Bronchial epithelial cell (primary cell): Measurements from ENCODE around the gene HSD11B1. TPM values are rescaled to one million over a fixed set of nuclear protein-coding genes. Genes with fewer than 3 reads are reported as not detected.

Source experiments
- DNase-seq: peaks from one replicate; pipeline ENCODE4 v3.0.0-alpha.2; 2010; ENCODE audit warnings: low read depth
- FAIRE-seq: peaks from 2 replicates; lab custom pipeline; 2011; peaks lifted over from hg19 to GRCh38; lab: Jason Lieb, UNC
- H3K27me3 ChIP-seq: 2 replicates; pipeline ENCODE4 v1.5.1; 2011; ENCODE audit warnings: low read length; ENCODE audit not compliant: control insufficient read depth, insufficient read depth
- H3K36me3 ChIP-seq: 2 replicates; pipeline ENCODE4 v1.5.1; 2011; ENCODE audit warnings: low read length; ENCODE audit not compliant: control insufficient read depth, insufficient read depth
- H3K4me3 ChIP-seq: 2 replicates; pipeline ENCODE4 v1.5.1; 2011; ENCODE audit warnings: mild to moderate bottlenecking, low read depth, low read length, control low read depth
- CTCF ChIP-seq: IDR thresholded peaks from 2 replicates; pipeline ENCODE4 v1.5.1; 2011; ENCODE audit warnings: mild to moderate bottlenecking, moderate library complexity, low read length, control low read depth, inconsistent platforms; ENCODE audit not compliant: insufficient read depth, severe bottlenecking
- total RNA-seq: library from RNA; depleted of rRNA; stranded (reverse); fragments of >200 nt; gene quantifications from 2 replicates; pipeline ENCODE4 v1.2.1, GENCODE V29; 2014

Gene HSD11B1
- total RNA-seq, 1 donor from 2014 or later: 10.5 TPM

GRCh38 chr1:209741193-209741592 is 36.5 kb downstream of the HSD11B1 start:
- Histone ChIP-seq H3K4me3 (no peak overlapping the region), H3K36me3 (no peaks in the 10 kb centered on the region), H3K27me3 (no peaks in the 10 kb centered on the region)
- no peak for FAIRE-seq
- no peak for DNase-seq
- TF ChIP-seq CTCF: no peak

- TF ChIP-seq CTCF: no peak
- DNase-seq (no peak), FAIRE-seq (peak; percentile 62)
- Histone ChIP-seq H3K27me3 (no peaks in the 10 kb centered on the region), H3K4me3 (no peak overlapping the region), H3K36me3 (no peaks in the 10 kb centered on the region)
These were observed 37.2 kb downstream of the HSD11B1 start for GRCh38 chr1:209741889-209742288.

DNA sequence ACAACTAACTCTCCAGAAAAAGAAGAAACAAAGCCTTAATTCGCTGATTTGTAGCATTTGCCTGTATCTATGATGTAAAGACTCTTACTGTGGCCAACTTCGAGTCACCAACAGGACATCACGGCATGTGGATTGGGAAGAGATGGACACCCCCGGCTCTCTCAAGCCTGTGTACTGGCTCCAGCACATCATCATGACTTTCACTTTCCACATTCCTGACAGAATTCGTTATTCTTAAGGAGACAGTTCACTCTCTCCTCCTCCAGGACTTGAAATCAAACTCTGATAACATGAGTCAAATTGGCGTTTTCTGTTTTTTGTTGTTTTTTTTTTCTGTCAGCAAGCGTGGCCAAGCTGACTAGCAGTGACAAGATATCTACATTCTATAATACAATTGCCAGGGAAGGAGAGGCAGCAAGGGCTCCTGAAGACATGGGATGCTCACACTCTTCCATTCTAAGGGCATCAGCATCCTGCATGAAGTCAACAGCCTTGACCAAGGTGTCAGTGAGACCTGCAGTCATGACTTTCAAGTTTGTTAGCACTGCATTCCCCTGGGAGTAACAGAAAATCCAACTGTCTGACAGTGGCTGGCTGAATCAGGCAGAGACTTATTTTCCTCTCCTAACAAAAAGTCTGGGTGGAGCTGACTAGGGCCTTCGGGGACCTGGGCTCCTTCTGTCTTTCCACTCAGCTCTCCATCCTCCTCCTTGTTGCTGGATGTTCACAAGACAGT is 37.9 kb downstream of the HSD11B1 start:
- no peak for DNase-seq
- H3K4me3 ChIP-seq: no peak overlapping the region
- no peak for TF ChIP-seq CTCF
- H3K27me3 ChIP-seq: no peaks in the 10 kb centered on the region
- no peak for FAIRE-seq
- H3K36me3 ChIP-seq: no peaks in the 10 kb centered on the region

DNA sequence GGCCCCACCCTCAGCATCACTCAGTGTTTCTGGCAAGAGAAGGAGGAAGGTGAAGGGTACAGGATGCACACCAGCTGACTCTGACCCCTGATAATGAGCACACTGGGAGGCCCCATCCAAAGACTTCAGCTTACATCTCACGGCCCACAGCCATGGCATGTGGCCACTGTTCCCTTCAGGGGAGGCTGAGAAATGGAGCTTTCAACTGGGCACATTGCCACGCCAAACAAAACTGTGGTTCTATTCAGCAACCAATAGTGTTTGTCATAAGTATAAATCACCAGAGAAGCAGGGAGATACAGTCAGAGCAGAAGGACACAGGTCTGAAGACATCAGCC is 38.5 kb downstream of the HSD11B1 start:
- no peak overlapping the region for H3K4me3 ChIP-seq
- FAIRE-seq (no peak), DNase-seq (peak; percentile 35)

GRCh38 chr1:209746451-209747165 is 42.0 kb downstream of the HSD11B1 start:
- FAIRE-seq: no peak
- TF ChIP-seq CTCF: no peak

More for the DNA sequence above, 38.5 kb downstream of the HSD11B1 start:
- Histone ChIP-seq H3K27me3 (no peaks in the 10 kb centered on the region), H3K36me3 (no peaks in the 10 kb centered on the region)
- TF ChIP-seq CTCF: no peak

More at GRCh38 chr1:209746451-209747165, 42.0 kb downstream of the HSD11B1 start:
- H3K36me3 ChIP-seq: no peaks in the 10 kb centered on the region
- H3K4me3 ChIP-seq: no peak overlapping the region
- peak; percentile 81 for DNase-seq
- no peaks in the 10 kb centered on the region for H3K27me3 ChIP-seq
